ENCODE data around the gene CPAMD8.

The CPAMD8 gene

GRCh38 chr19:16860118-16860517 is 166.5 kb downstream of the CPAMD8 start:
- no peak overlapping the region for H3K4me3 ChIP-seq (ENCODE audit: low read depth, low read length)
- TF ChIP-seq CTCF (IDR thresholded peaks at IDR 0.05; ENCODE audit: low read depth, low read length), result no peak
- no peak for TF ChIP-seq POLR2A (IDR thresholded peaks at IDR 0.05; ENCODE audit: extremely low read depth, insufficient read length)
- no peak for TF ChIP-seq MYC (IDR thresholded peaks at IDR 0.05; ENCODE audit: low read depth, low read length)
- TF ChIP-seq MAX (IDR thresholded peaks at IDR 0.05; ENCODE audit: low read depth, low read length), result no peak
- DNase-seq (ENCODE audit: low read depth), result no peak

GRCh38 chr19:16859626-16860025 is 167.0 kb downstream of the CPAMD8 start:
- TF ChIP-seq POLR2A (IDR thresholded peaks at IDR 0.05; ENCODE audit: extremely low read depth, insufficient read length), result no peak
- no peak for TF ChIP-seq MAX (IDR thresholded peaks at IDR 0.05; ENCODE audit: low read depth, low read length)
- TF ChIP-seq CTCF (IDR thresholded peaks at IDR 0.05; ENCODE audit: low read depth, low read length), result no peak
- TF ChIP-seq MYC (IDR thresholded peaks at IDR 0.05; ENCODE audit: low read depth, low read length), result no peak
- no peak for DNase-seq (ENCODE audit: low read depth)
- no peak overlapping the region for H3K4me3 ChIP-seq (ENCODE audit: low read depth, low read length)

- TF ChIP-seq CTCF (IDR thresholded peaks at IDR 0.05; ENCODE audit: low read depth, low read length) (no peak), POLR2A (IDR thresholded peaks at IDR 0.05; ENCODE audit: extremely low read depth, insufficient read length) (no peak)
- H3K4me3 ChIP-seq (ENCODE audit: low read depth, low read length), result no peak overlapping the region
- DNase-seq (ENCODE audit: low read depth), result no peak
Observed at GRCh38 chr19:16856091-16856490, 170.5 kb downstream of the CPAMD8 start.

GRCh38 chr19:16853066-16853465 is 173.5 kb downstream of the CPAMD8 start:
- H3K4me3 ChIP-seq (ENCODE audit: low read depth, low read length), result no peak overlapping the region
- no peak for DNase-seq (ENCODE audit: low read depth)
- TF ChIP-seq POLR2A (IDR thresholded peaks at IDR 0.05; ENCODE audit: extremely low read depth, insufficient read length) (no peak), CTCF (IDR thresholded peaks at IDR 0.05; ENCODE audit: low read depth, low read length) (no peak), MAX (IDR thresholded peaks at IDR 0.05; ENCODE audit: low read depth, low read length) (no peak), MYC (IDR thresholded peaks at IDR 0.05; ENCODE audit: low read depth, low read length) (no peak)

GRCh38 chr19:16851031-16851712 is 175.4 kb downstream of the CPAMD8 start:
- TF ChIP-seq POLR2A (IDR thresholded peaks at IDR 0.05; ENCODE audit: extremely low read depth, insufficient read length) (no peak), MYC (IDR thresholded peaks at IDR 0.05; ENCODE audit: low read depth, low read length) (no peak), MAX (IDR thresholded peaks at IDR 0.05; ENCODE audit: low read depth, low read length) (no peak), CTCF (IDR thresholded peaks at IDR 0.05; ENCODE audit: low read depth, low read length) (no peak)
- DNase-seq (ENCODE audit: low read depth), result no peak
- no peak overlapping the region for H3K4me3 ChIP-seq (ENCODE audit: low read depth, low read length)

- H3K4me3 ChIP-seq (ENCODE audit: low read depth, low read length), result no peak overlapping the region
- no peak for DNase-seq (ENCODE audit: low read depth)
- TF ChIP-seq MYC (IDR thresholded peaks at IDR 0.05; ENCODE audit: low read depth, low read length) (no peak), POLR2A (IDR thresholded peaks at IDR 0.05; ENCODE audit: extremely low read depth, insufficient read length) (no peak), MAX (IDR thresholded peaks at IDR 0.05; ENCODE audit: low read depth, low read length) (no peak), CTCF (IDR thresholded peaks at IDR 0.05; ENCODE audit: low read depth, low read length) (no peak)
Observed at GRCh38 chr19:16850133-16850532, 176.5 kb downstream of the CPAMD8 start.

Measured in NB4 (cell line).